Spleen (tissue), 11 donors: ENCODE data around the gene PKIB. TPM values are rescaled to one million over a fixed set of nuclear protein-coding genes. Genes with fewer than 3 reads are reported as not detected.
"Not testable (repeated sequence)": the region's sequence is repeated elsewhere in the genome, so short reads cannot be mapped to it uniquely, and the experiment has no call there.

Experiments
- DNase-seq: peaks from one replicate; pipeline ENCODE4 v3.0.0-alpha.2; 2020
- H3K27ac ChIP-seq, 8 donors: fragments of 200-600 bp; sonication (generic) in 7 of 8; 1 replicate in 4 of 8; 2 replicates in 4 of 8; pipeline versions ENCODE4 v1.5.0 to v1.8.0; 2016 to 2021; ENCODE audit warnings: inconsistent platforms in 4 of 8, mild to moderate bottlenecking in 4 of 8, moderate library complexity in 1 of 8
- H3K27me3 ChIP-seq, 7 donors: fragments of 200-600 bp; sonication (generic) in 6 of 7; replicated peaks in 1 of 7; 1 replicate in 4 of 7; 2 replicates in 3 of 7; pipeline versions ENCODE4 v1.5.0 to v1.8.0; 2016 to 2021; ENCODE audit warnings: inconsistent platforms in 3 of 7, mild to moderate bottlenecking in 1 of 7
- H3K36me3 ChIP-seq, 6 donors: fragments of 200-600 bp; sonication (generic) in 5 of 6; 1 replicate in 4 of 6; 2 replicates in 2 of 6; pipeline versions ENCODE4 v1.5.0 to v1.8.0; 2016 to 2021; ENCODE audit warnings: inconsistent platforms in 2 of 6
- H3K4me1 ChIP-seq, 6 donors: fragments of 200-600 bp; sonication (generic) in 5 of 6; 1 replicate in 3 of 6; 2 replicates in 3 of 6; pipeline versions ENCODE4 v1.5.0 to v1.8.0; 2016 to 2021; ENCODE audit warnings: inconsistent platforms in 3 of 6
- H3K4me3 ChIP-seq, 8 donors: fragments of 200-600 bp; sonication (generic) in 7 of 8; 1 replicate in 4 of 8; 2 replicates in 4 of 8; pipeline versions ENCODE4 v1.5.0 to v1.8.0; 2016 to 2021; ENCODE audit warnings: inconsistent platforms in 4 of 8, mild to moderate bottlenecking in 4 of 8, moderate library complexity in 2 of 8
- H3K9me3 ChIP-seq, 8 donors: fragments of 200-600 bp; sonication (generic) in 7 of 8; 1 replicate in 4 of 8; 2 replicates in 4 of 8; pipeline versions ENCODE4 v1.5.0 to v1.8.0; 2016 to 2021; ENCODE audit warnings: inconsistent platforms in 4 of 8
- POLR2A ChIP-seq, 3 donors: fragments of 450-650 bp; IDR thresholded peaks; one replicate each; pipeline ENCODE4 v1.5.1; 2017; ENCODE audit warnings: antibody characterized with exemption in 3 of 3, mild to moderate bottlenecking in 1 of 3
- POLR2AphosphoS5 ChIP-seq, 3 donors: sonication (generic); formaldehyde crosslinking; IDR thresholded peaks; one replicate each; pipeline ENCODE4 v1.5.1; 2017; ENCODE audit warnings: antibody characterized with exemption in 3 of 3
- WGBS, 5 donors: extraction: QIAGEN DNeasy Blood & Tissue Kit in 3 of 5; methylation state at CpG; one replicate each; pipeline versions ENCODE4 v1.1.5 to v1.1.7; 2013 to 2018; 5-methylcytosine and 5-hydroxymethylcytosine counted together
- intact Hi-C: fragments of 100-400 bp; cut with DNase I; formaldehyde crosslinking; loops from one replicate; pipeline ENCODE4 v1.15.0; 2023; ENCODE audit warnings: low total_unique reads
- polyA plus RNA-seq, 3 donors: library from polyadenylated mRNA; stranded (reverse); fragments of 200-250 nt; gene quantifications; one replicate each; pipeline ENCODE4 v1.2.1, GENCODE V29; 2013
- total RNA-seq, 7 donors: library from RNA; depleted of rRNA in 3 of 7; stranded (reverse); fragments of >200 nt in 3 of 7; fragmentation: NEBNext Ultra II Directional in 4 of 7; extraction: Animal tissue kit (Norgen Biotek cat#: 25700) in 4 of 7; gene quantifications; one replicate each; pipeline versions ENCODE4 v1.1.0 to v1.2.1, GENCODE V29; 2016 to 2021
- TF ChIP-seq, protein P1 (sequence below), 11 experiments: fragments of 200-600 bp in 7 of 11; fragments of 450-650 bp in 4 of 11; sonication (generic) in 4 of 11; IDR thresholded peaks in 8 of 11; conservative IDR thresholded peaks in 3 of 11; 1 replicate in 7 of 11; 2 replicates in 4 of 11; pipeline versions ENCODE4 v1.4.0 to v1.8.0; 2016 to 2021; ENCODE audit warnings: antibody characterized with exemption in 11 of 11, inconsistent platforms in 4 of 11, mild to moderate bottlenecking in 1 of 11
- donor health status: healthy with polysubstance abuse.
- donor health status: DM: no; HTN: no; CAD: no; lungs with moderate emphysema.
- donor health status: DM: no; HTN: no; CAD: no.
- donor health status: Bipolar disorder and iron deficiency.
- donor health status: healthy.
- donor health status: DM: no; HTN: no; CAD: no.
- donor health status: DM: yes; HTN: yes; CAD: no.

PKIB gene
- total and polyA plus RNA-seq, 10 donors: 0.85 to 3.0 (median 1.4) TPM; not detected in 2

DNA sequence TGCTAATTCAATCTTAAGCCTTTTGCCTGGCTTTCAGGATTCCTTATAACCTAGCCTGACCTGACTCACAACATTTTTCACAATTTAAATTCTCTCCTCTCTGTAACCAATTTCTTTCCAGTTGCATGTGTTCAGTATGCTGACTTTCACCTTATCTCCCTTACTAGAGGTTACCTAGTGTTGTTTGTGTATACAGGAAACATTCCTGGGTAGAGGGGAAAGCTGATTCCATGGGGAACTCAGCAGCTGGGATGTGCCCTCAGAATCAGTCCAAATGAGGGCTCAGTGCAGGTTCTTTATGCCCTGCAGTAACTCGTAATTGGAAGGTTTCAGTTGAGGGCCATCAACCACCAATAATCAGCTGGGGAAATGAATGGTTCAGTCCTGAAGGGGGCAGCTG, 18.5 kb downstream of the PKIB start:
- H3K4me1 ChIP-seq: no peaks in the 10 kb centered on the region
- WGBS, 5 donors: 69 to 100% (median 84%) methylated on average over 1 of the region's 1 CpG
- H3K9me3 ChIP-seq: no peaks in the 10 kb centered on the region
- no peak overlapping the region for H3K27ac ChIP-seq
- no peak for DNase-seq
- H3K36me3 ChIP-seq: no peaks in the 10 kb centered on the region
- no peak for TF ChIP-seq POLR2A (IDR thresholded peaks at IDR 0.05)
- TF ChIP-seq, protein P1, sequence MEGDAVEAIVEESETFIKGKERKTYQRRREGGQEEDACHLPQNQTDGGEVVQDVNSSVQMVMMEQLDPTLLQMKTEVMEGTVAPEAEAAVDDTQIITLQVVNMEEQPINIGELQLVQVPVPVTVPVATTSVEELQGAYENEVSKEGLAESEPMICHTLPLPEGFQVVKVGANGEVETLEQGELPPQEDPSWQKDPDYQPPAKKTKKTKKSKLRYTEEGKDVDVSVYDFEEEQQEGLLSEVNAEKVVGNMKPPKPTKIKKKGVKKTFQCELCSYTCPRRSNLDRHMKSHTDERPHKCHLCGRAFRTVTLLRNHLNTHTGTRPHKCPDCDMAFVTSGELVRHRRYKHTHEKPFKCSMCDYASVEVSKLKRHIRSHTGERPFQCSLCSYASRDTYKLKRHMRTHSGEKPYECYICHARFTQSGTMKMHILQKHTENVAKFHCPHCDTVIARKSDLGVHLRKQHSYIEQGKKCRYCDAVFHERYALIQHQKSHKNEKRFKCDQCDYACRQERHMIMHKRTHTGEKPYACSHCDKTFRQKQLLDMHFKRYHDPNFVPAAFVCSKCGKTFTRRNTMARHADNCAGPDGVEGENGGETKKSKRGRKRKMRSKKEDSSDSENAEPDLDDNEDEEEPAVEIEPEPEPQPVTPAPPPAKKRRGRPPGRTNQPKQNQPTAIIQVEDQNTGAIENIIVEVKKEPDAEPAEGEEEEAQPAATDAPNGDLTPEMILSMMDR (IDR thresholded peaks at IDR 0.05 in 8 of 11, conservative IDR thresholded peaks at IDR 0.05 in 3 of 11): no peak
- no peak for TF ChIP-seq POLR2AphosphoS5 (IDR thresholded peaks at IDR 0.05)
- H3K4me3 ChIP-seq: no peak overlapping the region
- H3K27me3 ChIP-seq: no peaks in the 10 kb centered on the region
- intact Hi-C loops: no loop called here

DNA sequence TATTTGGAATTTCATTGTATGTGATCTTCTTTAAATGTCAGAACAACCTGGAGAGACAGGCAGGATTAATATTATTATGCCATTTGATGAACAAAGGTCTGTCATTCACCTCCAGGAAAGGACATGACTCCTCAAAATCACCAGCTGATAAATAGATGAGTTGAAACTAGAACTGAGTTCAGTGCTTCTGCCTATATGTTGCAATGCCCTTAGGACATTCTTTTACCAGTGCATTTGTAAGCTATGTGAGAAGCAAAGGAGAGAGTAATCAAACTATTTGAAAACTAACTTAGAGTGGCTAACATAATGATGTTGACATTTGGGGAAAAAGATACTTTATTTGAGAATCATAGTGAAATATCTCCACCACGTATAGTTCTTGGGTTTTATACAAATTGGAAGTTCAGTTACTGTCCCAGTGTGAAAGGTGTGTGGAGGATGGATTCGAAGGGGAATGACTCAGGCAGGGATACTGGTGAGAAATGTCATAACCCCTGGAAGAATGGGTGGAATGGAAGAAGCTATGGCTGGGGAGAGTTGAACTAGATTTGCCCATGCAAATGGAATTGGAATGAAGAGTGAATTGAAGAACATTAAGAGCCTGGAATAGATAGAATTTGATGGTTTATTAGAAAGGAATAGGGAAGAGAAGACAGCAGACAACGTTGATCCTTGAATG, 21.5 kb downstream of the PKIB start:
- intact Hi-C loops: no loop called here
- no peaks in the 10 kb centered on the region for H3K36me3 ChIP-seq
- H3K4me3 ChIP-seq: no peak overlapping the region
- H3K27ac ChIP-seq: no peak overlapping the region
- no peak for DNase-seq
- H3K4me1 ChIP-seq: no peaks in the 10 kb centered on the region
- H3K9me3 ChIP-seq: no peaks in the 10 kb centered on the region
- WGBS, 5 donors: 43 to 65% (median 61%) methylated on average over 3 of the region's 3 CpGs
- no peaks in the 10 kb centered on the region for H3K27me3 ChIP-seq
- TF ChIP-seq POLR2AphosphoS5 (IDR thresholded peaks at IDR 0.05) (no peak), POLR2A (IDR thresholded peaks at IDR 0.05) (no peak)
- TF ChIP-seq, protein P1 (IDR thresholded peaks at IDR 0.05 in 8 of 11, conservative IDR thresholded peaks at IDR 0.05 in 3 of 11): no peak

DNA sequence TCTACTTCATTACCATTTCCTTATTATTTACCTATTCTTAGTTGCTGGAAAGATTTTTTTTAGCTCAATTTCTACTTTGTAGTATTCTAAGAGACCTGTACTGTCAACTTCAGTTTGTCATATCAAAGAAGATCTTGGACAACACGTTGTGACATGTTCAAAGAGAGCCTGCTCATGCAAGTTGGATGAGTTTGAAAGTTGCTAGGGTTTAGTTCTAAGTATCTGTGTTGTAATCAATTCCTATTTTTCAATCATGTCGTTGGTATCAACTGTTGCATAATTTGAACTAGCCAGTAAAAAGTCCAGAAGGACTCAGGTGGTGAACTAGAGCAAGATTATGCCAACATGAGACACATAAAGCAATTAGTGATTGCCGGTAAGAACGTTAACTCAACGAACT, 30.2 kb downstream of the PKIB start:
- Histone ChIP-seq H3K9me3 (no peaks in the 10 kb centered on the region), H3K4me3 (no peak overlapping the region), H3K36me3 (no peaks in the 10 kb centered on the region), H3K27ac (no peak overlapping the region), H3K27me3 (no peaks in the 10 kb centered on the region), H3K4me1 (no peaks in the 10 kb centered on the region)
- intact Hi-C loops: no loop called here
- TF ChIP-seq POLR2A (IDR thresholded peaks at IDR 0.05): no peak
- no peak for TF ChIP-seq POLR2AphosphoS5 (IDR thresholded peaks at IDR 0.05)
- TF ChIP-seq, protein P1 (IDR thresholded peaks at IDR 0.05 in 8 of 11, conservative IDR thresholded peaks at IDR 0.05 in 3 of 11): no peak
- 78 to 86% (median 81%) methylated on average over 5 of the region's 5 CpGs for WGBS, 5 donors
- DNase-seq: no peak

DNA sequence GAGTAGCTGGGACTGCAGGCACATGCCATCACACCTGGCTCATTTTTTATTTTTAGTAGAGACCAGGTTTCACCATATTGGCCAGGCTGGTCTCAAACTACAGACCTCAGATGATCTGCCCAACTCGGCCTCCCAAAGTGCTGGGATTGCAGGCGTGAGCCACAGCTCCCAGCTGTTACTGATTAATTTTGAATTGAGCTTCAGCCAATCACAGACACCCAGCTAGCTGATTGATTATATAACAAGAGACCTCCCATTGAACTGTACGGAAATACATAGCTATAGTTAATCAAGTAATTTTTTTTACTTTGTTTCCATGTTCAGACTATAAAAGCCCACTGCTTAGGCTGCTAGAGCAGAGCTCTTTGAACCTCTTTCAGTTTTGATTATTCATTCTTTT, 31.6 kb downstream of the PKIB start:
- TF ChIP-seq POLR2AphosphoS5 (IDR thresholded peaks at IDR 0.05) (no peak), POLR2A (IDR thresholded peaks at IDR 0.05) (no peak)
- TF ChIP-seq, protein P1 (IDR thresholded peaks at IDR 0.05 in 8 of 11, conservative IDR thresholded peaks at IDR 0.05 in 3 of 11): no peak
- no peak overlapping the region for H3K4me3 ChIP-seq
- H3K27ac ChIP-seq: no peak overlapping the region
- no peaks in the 10 kb centered on the region for H3K36me3 ChIP-seq
- H3K4me1 ChIP-seq: no peaks in the 10 kb centered on the region
- WGBS, 5 donors: 60 to 89% (median 80%) methylated on average over 3 of the region's 3 CpGs
- intact Hi-C loops: no loop called here
- no peak for DNase-seq
- H3K27me3 ChIP-seq: no peaks in the 10 kb centered on the region
- H3K9me3 ChIP-seq: no peaks in the 10 kb centered on the region

DNA sequence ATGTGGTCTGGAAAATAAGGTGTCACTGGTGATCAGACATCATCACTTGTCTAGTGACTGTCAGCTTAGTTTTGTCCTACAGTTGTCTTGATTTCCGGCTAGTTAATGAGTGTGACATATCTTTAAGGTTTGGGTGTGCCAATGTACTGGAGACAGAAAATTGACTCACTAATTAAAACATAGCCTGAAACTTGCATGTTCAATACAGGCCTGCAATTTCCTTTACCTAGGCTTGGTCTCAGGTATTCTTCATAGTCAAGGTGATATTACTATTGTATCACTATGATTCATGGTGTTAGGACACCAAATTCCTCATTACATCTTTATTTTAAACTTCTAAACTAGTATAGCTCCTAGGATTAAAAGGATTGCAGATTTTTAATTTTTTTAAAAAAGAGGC, 32.4 kb downstream of the PKIB start:
- H3K27me3 ChIP-seq, H3K4me3 ChIP-seq, H3K36me3 ChIP-seq, H3K27ac ChIP-seq, DNase-seq, H3K4me1 ChIP-seq, H3K9me3 ChIP-seq, intact Hi-C loops: not testable (repeated sequence)
- whole genome bisulfite sequencing, 5 donors: 84 to 96% (median 94%) methylated on average over 1 of the region's 1 CpG
